ENCODE results near the gene F13A1. TPM values are rescaled to one million over a fixed set of nuclear protein-coding genes. Genes with fewer than 3 reads are reported as not detected.

F13A1 gene
- total RNA-seq, 2 donors from 2014 or later: 8.5 to 305 TPM

GRCh38 chr6:6148192-6148815 is 172.2 kb downstream of the F13A1 start:
- Mint-ChIP-seq H3K27ac (no peak overlapping the region), H3K4me1 (peaks cover 2% of the 10 kb centered on the region), H3K27me3 (peaks cover 29% of the 10 kb centered on the region), H3K36me3 (ENCODE audit: low read depth) (peaks cover 2% of the 10 kb centered on the region), H3K4me3 (no peak overlapping the region)
- H3K9me3 ChIP-seq (ENCODE audit: control insufficient read depth, low read length, poor library complexity, severe bottlenecking): no peaks in the 10 kb centered on the region
- no peak for DNase-seq
- no peak for ATAC-seq

GRCh38 chr6:6131492-6132109 is 188.9 kb downstream of the F13A1 start:
- no peaks in the 10 kb centered on the region for H3K9me3 ChIP-seq (ENCODE audit: control insufficient read depth, low read length, poor library complexity, severe bottlenecking)
- Mint-ChIP-seq H3K27ac (no peak overlapping the region), H3K4me3 (no peak overlapping the region), H3K27me3 (peaks cover 29% of the 10 kb centered on the region), H3K36me3 (ENCODE audit: low read depth) (no peaks in the 10 kb centered on the region), H3K4me1 (no peaks in the 10 kb centered on the region)
- ATAC-seq: no peak
- no peak for DNase-seq

DNA sequence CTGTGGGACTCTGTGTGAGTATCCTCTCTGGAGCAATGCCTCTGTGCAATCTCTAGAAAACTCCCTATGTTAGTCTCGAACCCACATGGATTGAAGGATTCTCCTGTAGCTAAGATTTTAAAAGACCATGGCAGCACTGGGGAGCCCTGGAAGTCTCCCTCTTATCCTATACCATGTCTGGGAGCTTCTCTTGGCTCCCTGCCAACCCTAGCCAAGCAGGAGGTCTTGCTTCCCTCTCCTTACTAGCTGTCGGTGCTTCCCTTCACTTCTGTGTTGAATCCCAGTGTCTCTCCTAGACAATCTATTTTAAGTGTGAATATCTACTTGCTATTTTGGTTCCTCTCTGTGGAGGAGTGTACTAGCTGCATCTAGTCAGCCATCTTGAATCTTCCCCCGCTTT is 195.0 kb downstream of the F13A1 start:
- Mint-ChIP-seq H3K36me3 (ENCODE audit: low read depth) (no peaks in the 10 kb centered on the region), H3K4me1 (no peaks in the 10 kb centered on the region), H3K27me3 (peaks cover 21% of the 10 kb centered on the region), H3K27ac (no peak overlapping the region), H3K4me3 (no peak overlapping the region)
- ATAC-seq: no peak
- H3K9me3 ChIP-seq (ENCODE audit: control insufficient read depth, low read length, poor library complexity, severe bottlenecking): no peaks in the 10 kb centered on the region
- DNase-seq: no peak

DNA sequence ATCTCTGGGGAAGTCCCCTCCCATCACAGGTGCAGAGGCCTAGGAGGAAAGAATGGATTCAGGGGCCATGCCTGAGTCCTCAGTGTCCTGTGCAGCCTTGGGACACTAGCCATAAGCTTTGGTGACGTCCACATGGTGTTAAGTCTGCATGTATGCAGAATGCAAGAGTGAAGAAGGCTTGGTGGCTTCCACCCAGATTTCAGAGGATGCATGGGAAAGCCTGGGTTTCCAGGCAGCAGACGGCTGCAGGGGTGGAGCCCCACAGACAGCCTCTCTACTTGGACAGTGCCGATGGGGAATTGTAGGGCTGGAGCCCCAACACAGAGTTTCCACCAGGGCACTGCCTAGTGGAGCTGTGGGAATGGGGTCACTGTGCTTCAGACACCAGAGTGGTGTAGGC is 196.7 kb downstream of the F13A1 start:
- Mint-ChIP-seq H3K27ac (no peak overlapping the region), H3K4me3 (no peak overlapping the region), H3K4me1 (no peaks in the 10 kb centered on the region), H3K36me3 (ENCODE audit: low read depth) (no peaks in the 10 kb centered on the region), H3K27me3 (peaks cover 11% of the 10 kb centered on the region)
- no peak for DNase-seq
- H3K9me3 ChIP-seq (ENCODE audit: control insufficient read depth, low read length, poor library complexity, severe bottlenecking): no peaks in the 10 kb centered on the region
- ATAC-seq: no peak

GRCh38 chr6:6121943-6122342 is 198.5 kb downstream of the F13A1 start:
- no peak for DNase-seq
- no peak overlapping the region for H3K4me3 Mint-ChIP-seq
- peaks cover 7% of the 10 kb centered on the region for H3K27me3 Mint-ChIP-seq
- no peaks in the 10 kb centered on the region for H3K4me1 Mint-ChIP-seq
- no peak for ATAC-seq
- no peak overlapping the region for H3K27ac Mint-ChIP-seq
- no peaks in the 10 kb centered on the region for H3K9me3 ChIP-seq (ENCODE audit: control insufficient read depth, low read length, poor library complexity, severe bottlenecking)
- H3K36me3 Mint-ChIP-seq (ENCODE audit: low read depth): no peaks in the 10 kb centered on the region

DNA sequence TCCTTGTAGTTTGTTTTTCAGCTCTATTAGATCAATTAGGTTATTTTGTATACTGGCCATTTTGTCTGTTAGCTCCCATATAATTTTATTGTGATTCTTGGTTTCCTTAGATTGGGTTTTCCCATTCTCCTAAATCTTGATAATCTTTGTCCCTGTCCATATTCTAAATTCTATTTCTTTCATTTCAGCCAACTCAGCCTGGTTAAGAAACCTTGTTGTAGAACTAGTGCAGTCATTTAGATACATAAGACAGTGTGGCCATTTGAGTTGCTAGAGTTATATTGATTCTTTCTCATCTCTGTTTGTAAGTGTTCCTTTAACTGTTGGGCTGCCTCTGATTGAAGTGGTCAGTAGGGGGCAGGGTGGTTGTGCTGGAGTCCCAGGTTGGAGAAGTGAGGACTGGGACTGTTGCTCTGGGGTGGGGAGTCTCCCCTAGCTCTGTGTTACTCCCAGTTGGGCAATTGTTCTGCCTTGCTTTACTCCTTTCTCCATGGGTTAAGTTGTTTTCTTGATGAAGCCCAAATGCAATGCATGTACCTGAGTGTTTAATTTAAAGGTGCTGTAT is 214.9 kb downstream of the F13A1 start:
- H3K4me3 Mint-ChIP-seq: no peak overlapping the region
- no peaks in the 10 kb centered on the region for H3K9me3 ChIP-seq (ENCODE audit: control insufficient read depth, low read length, poor library complexity, severe bottlenecking)
- H3K27ac Mint-ChIP-seq: no peak overlapping the region
- peaks cover 4% of the 10 kb centered on the region for H3K27me3 Mint-ChIP-seq
- DNase-seq: no peak
- no peak for ATAC-seq
- no peaks in the 10 kb centered on the region for H3K4me1 Mint-ChIP-seq
- H3K36me3 Mint-ChIP-seq (ENCODE audit: low read depth): no peaks in the 10 kb centered on the region

Data from T-helper 17 cell (primary cell).